ENCODE results near the gene BMPER.

The BMPER gene

DNA sequence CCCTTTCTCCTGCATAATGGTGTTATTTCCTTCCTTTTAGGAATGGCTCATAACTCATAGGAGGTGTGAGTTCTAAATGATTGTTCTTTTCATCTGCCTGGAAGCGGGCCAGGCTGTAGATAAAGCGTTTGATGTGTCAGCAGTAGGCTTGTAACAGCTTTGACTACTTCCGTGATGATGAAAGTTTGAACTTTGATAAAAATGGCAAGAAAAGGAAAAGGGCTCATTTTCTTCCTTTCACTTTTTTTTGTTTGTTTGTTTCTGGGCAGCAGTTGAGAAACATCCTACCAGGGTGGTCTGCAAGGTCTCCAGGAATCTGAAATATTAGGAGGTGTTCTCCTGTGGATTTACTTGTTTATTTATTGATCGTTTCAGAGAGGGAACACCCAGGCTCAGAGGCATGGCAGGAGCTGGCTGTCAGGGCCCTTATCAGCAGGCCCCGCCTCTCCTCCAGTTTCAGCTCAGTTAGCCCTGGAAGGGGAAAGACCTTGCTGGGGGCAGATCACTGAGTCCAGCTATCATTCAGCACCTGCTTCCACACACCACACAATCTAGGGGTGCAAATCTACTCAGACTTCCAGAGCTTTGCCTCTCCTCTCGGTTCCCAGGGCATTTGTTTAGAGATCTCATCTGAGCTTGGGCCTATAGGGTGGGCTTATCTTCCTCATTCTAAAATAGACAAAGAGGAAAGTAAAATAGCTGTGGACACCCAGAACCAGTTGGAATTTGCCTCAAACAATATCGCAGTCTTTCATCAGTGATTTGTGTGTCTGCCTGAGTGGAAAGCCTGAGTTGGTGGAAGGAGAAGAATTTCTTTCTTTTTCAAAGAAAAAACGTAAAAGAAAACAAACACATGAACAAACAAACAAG is 130.9 kb downstream of the BMPER start:
- no peak for DNase-seq

DNA sequence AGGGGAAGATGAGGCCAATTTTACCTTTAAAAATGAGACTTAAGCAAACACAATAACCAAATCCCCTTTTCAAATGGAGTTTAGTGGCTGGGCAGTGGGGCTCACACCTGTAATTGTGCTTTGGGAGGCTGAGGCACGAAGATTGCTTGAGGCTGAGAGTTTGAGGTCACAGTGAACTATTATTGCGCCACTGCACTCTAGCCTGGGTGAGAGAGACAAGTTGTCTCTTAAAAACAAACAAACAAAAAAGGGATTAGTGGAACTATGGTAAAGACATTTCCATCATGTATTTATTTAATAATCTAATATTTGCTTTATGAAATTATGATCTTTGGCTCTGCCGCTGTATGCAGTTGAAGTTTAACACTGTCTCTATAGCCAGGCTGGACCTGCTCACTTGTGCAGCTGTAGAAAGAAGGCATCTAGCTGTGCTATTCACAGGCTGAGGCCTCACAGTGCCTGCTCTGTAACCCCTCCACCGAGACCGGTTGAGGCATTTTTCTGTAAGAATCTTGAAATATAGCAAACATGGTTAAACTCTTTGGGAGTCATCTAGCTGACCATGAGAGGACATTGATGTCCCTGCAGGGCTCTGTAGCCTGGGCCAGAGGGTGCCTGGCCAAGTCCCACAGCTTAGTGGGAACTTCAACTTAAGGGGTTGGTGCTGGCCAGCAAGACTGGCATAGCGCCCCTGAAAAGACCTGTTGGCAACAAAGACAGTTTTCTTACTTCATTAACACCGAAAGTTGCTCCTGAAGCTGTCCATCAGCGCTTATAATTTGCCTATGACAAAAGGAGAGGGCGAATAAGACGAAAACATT is 131.8 kb downstream of the BMPER start:
- DNase-seq: no peak

DNA sequence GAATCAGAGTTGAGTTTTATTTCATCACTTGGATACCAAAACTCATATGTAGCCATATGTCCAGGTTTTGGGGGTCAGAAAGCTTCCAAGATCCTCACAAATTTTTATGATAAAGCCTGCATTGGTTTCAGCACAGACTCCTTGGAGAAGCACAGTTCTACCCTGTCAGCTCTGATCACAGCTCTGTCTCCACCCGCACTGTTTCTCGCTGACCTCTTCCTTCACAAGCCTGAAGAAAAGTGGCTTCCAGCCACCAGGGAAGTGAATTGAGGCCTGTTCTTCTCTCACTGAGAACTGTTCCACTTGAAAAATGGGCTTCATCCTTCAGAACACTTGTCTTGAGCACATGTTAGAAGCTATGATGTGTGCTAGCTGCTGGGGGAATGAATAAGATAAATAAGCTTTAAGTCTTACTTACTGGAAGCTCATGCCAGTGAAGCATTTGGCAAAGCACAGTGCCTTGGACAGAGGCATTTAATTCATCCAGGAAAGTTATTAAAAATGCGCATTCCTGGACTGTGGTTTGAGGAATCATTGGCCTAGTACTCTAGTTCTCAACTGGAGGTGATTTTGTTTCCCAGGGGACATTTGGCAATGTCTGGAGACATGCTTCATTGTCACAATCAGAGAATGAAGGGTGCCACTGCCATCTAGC is 133.6 kb downstream of the BMPER start:
- DNase-seq: no peak

DNA sequence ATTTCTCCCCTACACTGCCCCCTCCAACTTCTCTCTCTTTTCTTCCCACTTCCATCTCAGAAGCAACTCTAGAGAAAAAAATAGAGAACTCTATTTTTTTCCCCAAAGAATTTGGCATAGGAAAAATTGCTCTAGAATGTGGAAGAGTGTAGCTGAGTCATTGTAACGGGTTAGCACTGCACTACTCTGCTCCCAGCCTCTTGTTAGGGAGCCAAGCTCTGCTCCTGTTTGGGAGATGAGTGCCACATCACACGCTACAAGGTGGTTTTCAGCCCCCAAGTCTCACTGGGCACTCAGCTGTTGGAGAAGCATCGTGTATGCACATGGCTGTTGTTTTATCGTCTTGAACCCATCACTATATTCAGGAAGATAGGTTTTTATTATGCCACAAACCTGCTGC is 136.4 kb downstream of the BMPER start:
- DNase-seq: no peak

DNA sequence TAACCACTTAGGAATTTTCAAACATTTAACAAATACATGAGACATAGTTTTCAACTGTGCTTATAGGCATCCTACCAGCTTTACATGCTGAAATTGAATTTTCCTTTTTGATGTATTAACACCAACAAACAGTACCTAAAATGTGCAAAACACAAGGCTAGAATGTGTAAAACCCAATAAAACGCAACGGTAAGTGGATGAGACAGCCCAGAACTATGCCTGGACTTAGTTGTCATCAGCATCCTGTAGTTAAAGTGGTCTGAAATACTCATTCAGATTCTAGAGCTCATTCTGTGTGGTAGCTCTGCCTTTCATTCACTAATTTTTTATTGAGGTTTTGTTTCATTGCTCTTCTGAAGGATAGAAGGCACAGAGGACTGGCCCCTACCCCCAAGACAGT is 137.1 kb downstream of the BMPER start:
- no peak for DNase-seq

DNA sequence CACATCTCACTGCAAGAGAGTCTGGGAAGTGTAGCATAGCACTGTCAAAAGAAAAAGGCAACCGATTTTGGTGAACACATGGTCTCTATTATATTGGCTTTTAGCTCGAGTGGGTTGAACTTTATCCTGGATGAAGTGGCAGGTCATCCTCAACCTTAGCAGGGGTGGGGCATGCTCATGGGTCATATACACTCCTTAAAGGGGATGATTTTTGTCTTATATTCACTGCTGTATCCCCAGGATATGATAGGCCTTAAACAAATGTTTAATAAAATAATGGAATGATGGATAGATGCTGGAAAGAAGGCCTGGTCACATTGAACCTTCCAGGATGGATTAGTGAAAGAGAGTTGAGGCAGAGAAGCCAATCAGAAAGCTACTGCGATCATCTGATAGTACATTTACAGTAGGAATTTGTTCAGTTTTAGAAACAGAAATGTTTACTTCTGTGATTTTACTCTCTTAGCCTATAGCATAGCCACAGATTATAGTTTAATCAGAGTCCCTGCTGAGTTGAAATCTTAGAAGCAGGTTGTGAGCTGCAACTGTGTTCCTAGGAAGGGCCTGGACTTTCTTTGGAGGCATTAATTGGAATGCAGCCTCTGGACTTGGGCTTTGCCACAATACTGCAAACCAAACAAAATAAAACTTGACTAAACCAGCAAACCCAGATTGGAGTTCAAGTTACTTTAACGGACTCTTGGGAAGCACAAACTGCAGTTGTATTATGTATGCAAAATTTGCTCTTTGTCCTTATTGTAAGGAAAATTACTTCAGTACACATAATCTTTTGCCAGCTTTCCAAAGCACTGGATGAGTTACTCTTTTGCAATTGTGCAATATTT is 138.3 kb downstream of the BMPER start:
- DNase-seq: no peak

DNA sequence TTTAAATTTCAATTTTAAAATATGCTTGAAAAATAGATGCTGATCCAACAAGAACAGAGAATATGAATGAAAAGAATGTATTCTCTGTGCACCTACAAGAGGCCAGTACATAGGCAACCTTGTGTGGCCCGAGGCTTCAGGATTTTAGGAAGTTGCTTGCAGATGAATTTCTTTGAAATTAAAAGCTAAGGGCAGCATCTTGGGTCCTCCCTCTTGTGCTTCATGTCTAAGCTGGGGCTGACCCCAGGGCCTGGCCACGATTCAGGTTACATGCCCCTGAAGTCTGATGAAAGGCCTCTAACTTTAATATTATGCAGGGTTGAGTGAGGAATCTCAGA is 138.9 kb downstream of the BMPER start:
- DNase-seq: no peak

DNA sequence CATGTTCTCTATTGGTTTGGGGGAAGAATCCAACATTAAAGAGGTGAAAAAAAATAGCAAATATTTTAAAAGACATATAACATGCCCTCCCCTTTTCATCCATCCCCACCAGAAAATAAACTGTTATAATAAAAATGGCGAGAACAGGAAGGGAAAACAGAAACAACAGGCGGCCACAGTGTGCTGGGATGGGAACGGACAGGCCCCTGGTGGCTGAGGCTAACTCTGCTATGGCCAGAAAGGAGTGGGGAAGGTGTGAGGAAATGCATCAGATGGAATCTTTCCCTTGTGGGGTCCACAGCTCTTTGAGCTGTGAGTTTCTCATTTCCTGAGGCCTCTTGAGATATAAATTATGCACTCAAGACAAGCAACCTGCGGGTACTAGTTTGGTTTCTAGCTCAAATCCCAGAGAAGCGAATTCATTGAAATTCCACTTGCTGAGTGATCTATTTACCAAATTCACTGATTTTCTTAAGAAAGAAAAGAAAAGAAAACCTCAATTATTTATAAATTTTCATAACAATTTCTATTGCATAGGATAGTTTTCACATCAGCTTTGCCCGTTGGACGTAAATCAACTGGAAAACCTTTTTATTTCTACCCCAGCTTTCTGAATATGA is 139.5 kb downstream of the BMPER start:
- no peak for DNase-seq

DNA sequence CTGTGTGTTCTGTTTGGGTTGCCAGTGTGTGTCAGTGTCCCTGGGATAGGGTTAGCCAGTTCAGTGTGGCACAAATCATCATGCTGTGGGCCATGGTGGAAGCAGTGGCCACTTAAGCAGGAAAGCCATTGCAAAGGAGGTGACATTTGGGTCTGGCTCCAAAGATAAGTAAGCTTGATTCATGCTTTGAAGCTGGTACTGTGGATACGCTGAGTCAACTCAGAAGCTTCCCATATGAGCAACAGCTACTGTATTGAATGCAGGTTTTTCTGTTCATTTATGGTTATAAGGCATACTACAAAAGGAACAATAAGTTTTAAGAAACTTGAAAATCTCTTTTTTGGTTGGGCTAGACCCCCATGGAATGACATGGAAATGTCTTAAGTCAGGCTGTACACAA is 143.1 kb downstream of the BMPER start:
- no peak for DNase-seq

DNA sequence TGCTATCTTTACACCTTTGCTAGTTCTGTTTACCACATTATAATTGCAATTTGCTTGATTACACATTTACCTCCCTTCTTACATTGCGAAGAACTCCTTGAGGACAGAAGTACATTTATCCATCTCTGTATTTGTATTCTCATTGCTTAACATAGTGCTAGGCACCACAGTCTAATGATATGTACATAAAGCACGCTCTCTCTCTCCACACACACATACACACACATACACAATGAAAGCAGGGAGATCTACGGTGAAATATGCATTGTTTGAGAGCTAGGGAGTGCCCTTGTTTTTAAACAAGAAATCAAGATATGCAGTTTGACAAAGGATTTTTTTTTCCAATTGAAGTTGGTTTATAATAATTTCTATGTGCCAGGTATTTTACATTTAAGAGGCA is 148.7 kb downstream of the BMPER start:
- DNase-seq: no peak

DNA sequence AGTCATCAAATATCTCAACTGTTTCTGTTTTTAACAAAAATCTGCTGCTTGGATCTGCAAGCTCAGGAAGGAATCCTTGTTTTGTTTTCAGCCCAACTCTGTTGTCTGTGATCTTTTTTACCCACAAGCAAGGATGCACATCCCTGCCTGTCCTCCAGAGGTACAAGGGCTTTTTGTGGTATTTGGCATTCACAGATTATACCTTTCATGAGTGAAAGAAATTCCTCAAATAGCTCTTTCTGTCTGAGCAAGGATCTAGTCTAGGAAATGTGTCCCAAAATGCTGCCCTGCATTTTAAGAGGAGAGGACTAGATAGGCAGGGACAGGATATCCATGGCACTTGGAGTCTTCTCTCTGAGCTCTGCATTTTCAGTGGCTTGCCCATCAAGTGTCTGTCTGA is 151.8 kb downstream of the BMPER start:
- DNase-seq: no peak

DNA sequence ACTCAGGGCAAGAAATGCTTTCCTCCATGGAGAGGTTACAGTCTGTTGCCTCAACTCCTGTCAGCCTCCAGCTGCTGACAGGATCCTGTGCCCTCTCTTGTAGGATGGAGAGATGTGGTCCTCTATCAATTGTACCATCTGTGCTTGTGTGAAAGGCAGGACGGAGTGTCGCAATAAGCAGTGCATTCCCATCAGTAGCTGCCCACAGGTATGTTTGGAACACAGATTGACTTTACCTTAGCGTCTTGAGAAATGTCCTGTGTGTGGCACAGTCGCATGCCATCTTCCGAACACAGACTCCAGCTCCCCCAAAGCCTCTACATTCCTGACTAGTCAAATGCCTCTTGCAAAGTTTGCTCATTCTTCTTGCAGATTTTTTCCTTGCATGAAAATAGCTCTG is 152.6 kb downstream of the BMPER start:
- DNase-seq: no peak

DNA sequence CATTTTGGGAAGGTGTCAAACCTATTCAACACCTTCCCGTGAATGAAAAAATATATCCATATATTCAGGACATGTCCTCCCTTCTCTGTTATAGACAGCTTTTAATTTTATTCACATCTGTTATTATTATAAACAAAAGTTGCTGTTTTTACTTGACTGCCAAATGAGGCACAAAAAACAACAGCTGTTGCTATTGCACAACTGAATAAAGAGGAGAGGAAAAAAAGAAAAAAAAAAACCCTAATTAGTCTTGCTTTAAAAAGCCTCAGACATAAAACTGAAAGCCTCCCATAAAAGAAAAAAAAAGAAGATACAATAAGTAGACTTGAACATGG is 153.4 kb downstream of the BMPER start:
- no peak for DNase-seq

DNA sequence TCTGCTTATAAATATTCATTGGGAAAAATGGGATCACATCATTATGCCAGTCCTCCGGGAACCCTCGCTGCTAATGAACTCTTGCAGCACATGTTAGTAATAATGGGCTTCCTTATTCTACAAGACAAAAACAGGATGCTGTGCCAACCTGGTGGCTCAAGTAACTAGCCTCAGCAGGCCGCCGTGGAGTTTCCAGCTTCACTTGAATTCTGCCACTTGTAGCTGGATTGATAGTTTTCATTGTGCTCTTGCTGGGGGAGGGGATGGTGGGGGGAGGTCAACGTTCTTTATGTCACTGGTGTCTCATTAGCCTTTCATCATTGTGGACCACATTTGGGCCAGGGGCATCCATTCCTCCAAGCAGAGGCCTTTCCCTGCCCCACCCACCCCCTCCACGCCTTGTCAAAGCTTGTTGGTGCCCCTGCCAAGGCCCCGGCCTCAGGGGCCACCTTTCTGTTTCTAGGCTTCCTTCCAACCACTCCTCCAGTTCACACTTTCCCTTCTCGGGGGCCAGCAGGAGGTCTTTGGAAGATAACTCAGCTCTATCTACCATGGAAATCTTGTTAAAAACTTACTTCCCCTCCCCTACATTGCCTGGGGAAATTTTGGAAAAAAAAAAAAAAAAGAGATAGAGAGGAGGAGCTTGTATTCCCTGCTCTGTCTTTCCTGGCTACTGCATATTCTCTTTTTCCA is 153.9 kb downstream of the BMPER start:
- DNase-seq: no peak

DNA sequence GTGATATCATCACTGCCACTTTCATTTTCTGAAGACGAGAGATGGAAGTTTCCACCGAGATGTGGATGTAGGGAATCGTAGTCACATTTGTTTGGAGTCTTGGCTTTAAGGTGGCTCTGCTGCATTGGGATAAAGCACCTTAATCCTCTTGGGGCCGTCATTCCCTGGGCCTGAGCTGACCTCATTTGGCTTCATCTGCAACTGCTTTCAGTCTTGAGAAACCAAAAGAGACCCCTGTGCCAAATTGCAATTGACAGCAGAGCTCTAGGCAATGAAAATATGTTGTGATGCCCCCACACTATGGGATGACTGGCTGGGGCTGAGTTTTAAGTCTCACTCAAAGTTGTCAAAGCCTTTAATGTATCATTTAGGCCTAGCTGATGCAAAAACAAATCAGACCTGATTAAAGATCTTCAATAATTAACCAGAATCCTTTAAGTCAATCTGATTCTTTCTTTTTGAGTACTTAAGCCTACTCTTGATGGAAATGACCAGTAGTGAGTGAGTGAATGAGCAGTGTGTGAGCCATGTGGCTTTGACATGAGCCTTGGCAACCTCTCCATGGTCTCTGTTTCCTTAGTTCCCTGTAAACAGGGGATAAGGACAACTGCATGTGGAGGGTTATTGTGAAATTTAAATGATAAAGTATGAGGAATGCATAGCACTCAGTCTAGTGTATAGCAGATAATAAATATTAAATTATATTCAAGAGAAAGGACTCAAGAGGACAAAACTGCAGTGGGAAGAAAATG is 155.0 kb downstream of the BMPER start:
- DNase-seq: no peak

DNA sequence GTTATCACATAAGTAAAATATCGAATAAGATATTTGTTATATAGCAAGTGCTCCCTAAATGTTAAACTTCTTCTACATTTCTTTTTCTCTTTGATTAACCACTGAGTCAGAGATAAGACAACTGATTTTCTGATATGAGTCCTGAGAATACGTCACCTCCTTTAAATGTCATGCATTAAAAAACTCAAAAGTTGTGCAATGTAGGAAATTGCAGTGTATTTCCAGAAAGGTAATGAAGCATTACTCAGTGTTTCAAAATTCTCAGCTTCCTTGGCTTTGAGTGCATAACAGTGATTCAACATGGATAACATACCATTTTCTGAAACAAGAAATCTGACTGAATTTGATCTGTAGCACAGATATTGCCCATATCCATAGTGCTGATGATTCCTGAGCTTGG is 155.8 kb downstream of the BMPER start:
- DNase-seq: no peak

DNA sequence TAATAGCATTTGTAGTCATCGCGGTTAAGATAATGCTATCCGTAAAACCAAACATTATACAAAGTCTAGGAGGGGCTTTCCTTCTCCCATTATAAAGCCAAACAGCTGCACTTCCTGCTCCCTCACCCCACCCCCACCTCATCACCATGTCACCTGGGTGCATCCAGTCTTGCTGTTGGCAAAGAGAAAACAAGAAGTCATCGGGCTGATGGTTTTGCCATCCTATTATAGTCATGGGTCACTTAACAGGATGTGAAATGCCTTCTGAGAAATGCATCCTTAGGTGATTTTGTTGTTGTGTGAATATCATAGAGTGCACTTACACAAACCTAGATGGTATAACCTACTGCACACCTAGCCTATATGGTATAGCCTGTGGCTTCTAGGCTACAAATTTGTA is 157.0 kb downstream of the BMPER start:
- DNase-seq: no peak

DNA sequence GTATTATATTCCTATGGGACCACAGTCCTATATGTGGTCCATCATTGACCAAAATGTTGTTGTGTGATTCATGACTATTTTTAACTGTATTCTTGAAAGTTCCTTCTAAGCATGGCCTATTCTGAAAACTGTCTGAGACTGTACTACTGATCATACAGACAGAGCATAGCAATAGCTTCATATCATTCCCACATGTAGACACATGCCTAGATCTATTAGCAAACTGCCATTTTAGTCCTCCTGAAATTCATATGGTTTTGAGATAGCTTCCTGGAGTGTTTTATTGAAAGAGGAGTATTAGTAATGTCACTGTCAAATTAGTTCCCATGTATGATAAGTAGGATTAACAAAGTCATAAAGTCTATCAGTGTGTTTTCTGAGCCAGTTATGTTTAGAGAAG is 157.5 kb downstream of the BMPER start:
- DNase-seq: no peak

DNA sequence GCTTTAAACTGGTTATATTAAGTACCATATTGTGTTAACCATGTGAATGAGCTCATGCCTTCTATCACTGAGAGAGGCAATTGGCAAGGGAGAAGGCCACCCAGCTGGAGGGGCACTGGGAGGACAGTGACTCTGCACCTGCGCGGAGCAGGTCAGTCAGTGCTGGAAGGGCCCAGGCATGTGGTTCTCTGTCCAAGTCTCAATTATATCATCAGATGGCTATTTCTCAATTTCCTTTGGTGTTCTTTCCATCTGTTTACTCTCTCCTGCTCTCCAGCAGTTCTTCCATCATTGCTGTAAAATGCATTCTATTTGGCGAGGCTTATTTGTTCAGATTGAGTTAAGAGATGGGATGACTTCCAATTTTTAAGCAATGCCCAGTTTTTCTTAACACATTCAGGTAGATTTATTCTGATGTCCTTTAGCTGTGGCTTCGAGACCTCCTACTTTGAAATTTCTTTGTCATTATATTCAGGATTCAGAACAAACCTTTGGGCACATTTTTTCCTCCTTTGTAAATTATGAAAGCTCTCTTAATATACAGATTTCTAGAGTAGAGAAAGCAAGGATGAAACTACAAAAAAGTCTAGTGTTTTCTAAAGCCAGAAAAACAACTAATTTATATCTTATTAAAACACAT is 159.3 kb downstream of the BMPER start:
- DNase-seq: no peak

DNA sequence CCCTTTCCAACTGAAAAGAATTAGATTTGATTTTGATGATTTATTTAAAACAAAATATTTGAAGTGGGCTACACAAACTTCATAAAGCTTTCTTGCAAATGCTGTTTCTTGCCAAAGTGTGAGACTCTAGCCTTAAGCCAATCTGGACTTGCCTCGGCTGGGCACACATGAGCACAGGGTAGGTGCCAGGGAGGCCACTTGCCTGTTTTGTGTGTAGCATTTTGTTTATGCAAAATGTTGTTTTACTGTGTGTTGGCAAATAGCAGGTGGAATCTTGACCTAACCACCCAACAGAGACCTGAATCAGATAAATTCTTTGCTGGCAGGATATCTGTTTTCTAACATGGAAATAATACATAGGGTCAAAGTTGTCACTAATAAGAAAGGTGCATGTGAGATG is 161.1 kb downstream of the BMPER start:
- no peak for DNase-seq
